Breast epithelium (tissue), 4 donors: ENCODE measurements around the gene CSRNP3. TPM values are rescaled to one million over a fixed set of nuclear protein-coding genes. Genes with fewer than 3 reads are reported as not detected.

Source experiments
- DNase-seq, 2 donors: peaks; one replicate each; pipeline ENCODE4 v3.0.0-alpha.2; 2019; ENCODE audit warnings: low spot score in 2 of 2
- H3K27ac ChIP-seq, 2 donors: fragments of 200-600 bp; sonication (generic) in 1 of 2; one replicate each; pipeline ENCODE4 v1.5.1; 2016 to 2019; ENCODE audit warnings: mild to moderate bottlenecking in 1 of 2
- H3K27me3 ChIP-seq, 2 donors: fragments of 200-600 bp; sonication (generic) in 1 of 2; one replicate each; pipeline versions ENCODE4 v1.5.1 to v1.6.0; 2017 to 2019; ENCODE audit warnings: control low read depth in 1 of 2, mild to moderate bottlenecking in 1 of 2
- H3K36me3 ChIP-seq: fragments of 200-600 bp; one replicate; pipeline ENCODE4 v1.5.1; 2019
- H3K4me1 ChIP-seq, 2 donors: fragments of 200-600 bp; sonication (generic); one replicate each; pipeline ENCODE4 v1.5.1; 2016 to 2019; ENCODE audit warnings: control low read depth in 1 of 2
- H3K4me3 ChIP-seq, 3 donors: fragments of 200-600 bp; sonication (generic); 1 replicate in 2 of 3; 2 replicates in 1 of 3; pipeline ENCODE4 v1.5.1; 2016 to 2019; ENCODE audit warnings: mild to moderate bottlenecking in 3 of 3, moderate library complexity in 2 of 3
- H3K9me3 ChIP-seq, 2 donors: fragments of 200-600 bp; sonication (generic) in 1 of 2; one replicate each; pipeline ENCODE4 v1.5.1; 2016 to 2019; ENCODE audit warnings: control low read depth in 1 of 2
- CTCF ChIP-seq, 3 donors: fragments of 450-650 bp; IDR thresholded peaks; one replicate each; pipeline ENCODE4 v1.5.1; 2016 to 2017; ENCODE audit warnings: antibody characterized with exemption in 3 of 3, mild to moderate bottlenecking in 3 of 3, moderate library complexity in 3 of 3
- POLR2A ChIP-seq: fragments of 450-650 bp; IDR thresholded peaks from one replicate; pipeline ENCODE4 v1.6.1; 2016; ENCODE audit warnings: antibody characterized with exemption, mild to moderate bottlenecking, moderate library complexity
- POLR2AphosphoS5 ChIP-seq, 3 donors: sonication (generic); formaldehyde crosslinking; IDR thresholded peaks; one replicate each; pipeline ENCODE4 v1.6.1; 2017; ENCODE audit warnings: antibody characterized with exemption in 3 of 3
- intact Hi-C: fragments of 100-400 bp; cut with DNase I; formaldehyde crosslinking; loops from one replicate; pipeline ENCODE4 v1.15.1; 2023; ENCODE audit warnings: low total_unique reads
- total RNA-seq, 3 donors: library from RNA; depleted of rRNA; stranded (reverse); fragments of >200 nt; gene quantifications; one replicate each; pipeline ENCODE4 v1.1.0, GENCODE V29; 2016

The CSRNP3 gene
- total RNA-seq, 3 donors from 2014 or later = 1.4 to 10.0 (median 2.0) TPM

DNA sequence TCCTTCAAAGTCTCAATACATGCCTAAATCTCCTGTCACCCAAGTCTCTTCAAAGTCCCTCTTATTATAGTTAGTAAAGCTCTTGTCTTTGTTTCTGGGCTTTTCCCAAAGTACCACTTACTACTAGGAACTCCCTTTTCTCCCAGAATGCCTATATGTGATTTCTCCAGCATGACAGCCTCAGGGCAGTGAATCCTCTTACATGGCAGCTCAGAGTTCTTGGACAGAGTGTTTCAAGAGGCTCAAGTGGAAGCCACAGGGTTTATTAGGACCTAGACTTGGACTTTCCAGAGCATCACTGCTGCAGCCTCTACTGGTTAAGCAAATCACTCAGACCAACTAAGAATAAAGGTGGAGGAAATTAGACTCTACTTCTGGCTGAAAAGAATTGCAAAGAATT, 98.9 kb downstream of the CSRNP3 start:
- DNase-seq = no peak
- intact Hi-C loops = no loop called here
- Histone ChIP-seq H3K27ac (no peak overlapping the region), H3K27me3 (no peaks in the 10 kb centered on the region), H3K4me1 (no peaks in the 10 kb centered on the region), H3K36me3 (no peaks in the 10 kb centered on the region), H3K9me3 (no peaks in the 10 kb centered on the region), H3K4me3 (no peak overlapping the region)
- TF ChIP-seq POLR2AphosphoS5 (IDR thresholded peaks at IDR 0.05) = no peak
- no peak for TF ChIP-seq POLR2A
- TF ChIP-seq CTCF (IDR thresholded peaks at IDR 0.05) = no peak

DNA sequence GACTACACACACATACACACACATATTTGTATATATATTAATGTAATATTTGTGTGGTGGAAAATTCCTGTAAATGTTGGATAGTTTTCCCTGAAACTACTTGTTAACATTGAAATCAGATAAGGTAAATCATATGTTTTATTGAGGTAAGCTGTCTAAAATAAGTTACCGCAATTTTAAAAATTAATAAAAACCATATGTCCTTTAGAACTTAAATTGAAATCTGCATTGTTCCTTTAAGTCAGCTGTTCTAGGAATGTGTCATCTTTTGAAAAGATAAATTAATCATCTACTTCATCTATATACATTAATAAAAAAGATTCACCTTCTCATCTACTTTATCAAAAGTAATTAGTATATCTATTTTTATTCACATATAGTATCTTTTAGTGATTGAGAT, 102.0 kb downstream of the CSRNP3 start:
- intact Hi-C loops = no loop called here
- TF ChIP-seq POLR2A (no peak), CTCF (IDR thresholded peaks at IDR 0.05) (no peak), POLR2AphosphoS5 (IDR thresholded peaks at IDR 0.05) (no peak)
- H3K27ac ChIP-seq = no peak overlapping the region
- no peak overlapping the region for H3K4me3 ChIP-seq
- no peaks in the 10 kb centered on the region for H3K4me1 ChIP-seq
- no peaks in the 10 kb centered on the region for H3K36me3 ChIP-seq
- DNase-seq = no peak
- H3K9me3 ChIP-seq = no peaks in the 10 kb centered on the region
- H3K27me3 ChIP-seq = no peaks in the 10 kb centered on the region

DNA sequence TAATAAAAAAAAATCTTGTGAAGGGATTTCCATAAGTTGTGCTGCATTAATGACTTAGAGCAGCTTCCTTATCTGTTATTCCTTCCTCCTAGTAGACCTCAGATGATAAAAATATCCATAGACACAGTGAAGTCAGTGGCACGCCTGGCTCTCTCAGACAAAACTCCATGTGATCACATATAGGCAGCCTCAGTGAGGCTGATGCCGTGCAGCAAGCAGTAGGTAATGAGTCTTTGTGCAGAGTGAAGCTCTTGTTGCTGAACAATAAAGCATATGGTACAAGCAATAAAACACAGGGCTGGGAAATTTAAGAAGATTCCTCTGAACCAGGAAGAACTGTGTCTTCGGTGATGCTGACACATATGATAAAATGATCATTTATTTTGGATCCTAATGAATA, 102.7 kb downstream of the CSRNP3 start:
- Histone ChIP-seq H3K27me3 (no peaks in the 10 kb centered on the region), H3K27ac (no peak overlapping the region), H3K4me3 (peak overlapping the region in 1 of 3 donors; percentile 4), H3K4me1 (no peaks in the 10 kb centered on the region), H3K36me3 (no peaks in the 10 kb centered on the region), H3K9me3 (no peaks in the 10 kb centered on the region)
- no peak for TF ChIP-seq CTCF (IDR thresholded peaks at IDR 0.05)
- TF ChIP-seq POLR2A = no peak
- no peak for TF ChIP-seq POLR2AphosphoS5 (IDR thresholded peaks at IDR 0.05)
- intact Hi-C loops = no loop called here
- no peak for DNase-seq

GRCh38 chr2:165573534-165574461, 104.3 kb downstream of the CSRNP3 start:
- intact Hi-C loops = no loop called here
- no peak for TF ChIP-seq POLR2A
- TF ChIP-seq POLR2AphosphoS5 (IDR thresholded peaks at IDR 0.05) = no peak
- no peak for TF ChIP-seq CTCF (IDR thresholded peaks at IDR 0.05)
- H3K4me3 ChIP-seq = peak overlapping the region; percentile 4 to 43 (median 26)
- H3K9me3 ChIP-seq = no peaks in the 10 kb centered on the region
- peak in 1 of 2 donors; percentile 33 for DNase-seq
- H3K4me1 ChIP-seq = no peaks in the 10 kb centered on the region
- H3K36me3 ChIP-seq = no peaks in the 10 kb centered on the region
- no peaks in the 10 kb centered on the region for H3K27me3 ChIP-seq
- H3K27ac ChIP-seq = peak overlapping the region in 1 of 2 donors; percentile 27

- H3K27ac ChIP-seq = no peak overlapping the region
- no peak for DNase-seq
- H3K27me3 ChIP-seq = no peaks in the 10 kb centered on the region
- H3K9me3 ChIP-seq = no peaks in the 10 kb centered on the region
- peak overlapping the region in 1 of 3 donors; percentile 8 for H3K4me3 ChIP-seq
- H3K36me3 ChIP-seq = no peaks in the 10 kb centered on the region
- intact Hi-C loops = no loop called here
- H3K4me1 ChIP-seq = no peaks in the 10 kb centered on the region
- TF ChIP-seq POLR2AphosphoS5 (IDR thresholded peaks at IDR 0.05) = no peak
- TF ChIP-seq POLR2A = no peak
Observed at GRCh38 chr2:165575044-165575615, 105.6 kb downstream of the CSRNP3 start.
